Lung (tissue), 12 donors: ENCODE measurements around the gene LZIC. TPM values are rescaled to one million over a fixed set of nuclear protein-coding genes. Genes with fewer than 3 reads are reported as not detected.

Experiments used
- ATAC-seq: fragments of 200-7000 bp; cut with Tn5 transposase; one replicate; pipeline ENCODE4 v1.9.1; 2020; ENCODE audit warnings: moderate number of reproducible peaks; ENCODE audit not compliant: insufficient read depth, low FRiP score
- DNase-seq, 3 donors: peaks; one replicate each; pipeline ENCODE4 v3.0.0-alpha.2; 2013 to 2017
- H3K27ac ChIP-seq, 2 donors: one replicate each; pipeline ENCODE4 v1.5.1; 2013; ENCODE audit warnings: mild to moderate bottlenecking in 2 of 2, moderate library complexity in 2 of 2, control low read depth in 1 of 2, inconsistent platforms in 1 of 2, low read depth in 1 of 2, low read length in 1 of 2
- H3K27me3 ChIP-seq, 3 donors: one replicate each; pipeline ENCODE4 v1.5.1; 2013; ENCODE audit warnings: low read length in 2 of 3; ENCODE audit not compliant: control insufficient read depth in 3 of 3, insufficient read depth in 3 of 3
- H3K36me3 ChIP-seq, 4 donors: one replicate each; pipeline ENCODE4 v1.5.1; 2013; ENCODE audit warnings: low read length in 4 of 4, mild to moderate bottlenecking in 1 of 4, moderate library complexity in 1 of 4; ENCODE audit not compliant: control insufficient read depth in 4 of 4, insufficient read depth in 4 of 4
- H3K4me1 ChIP-seq, 5 donors: one replicate each; pipeline ENCODE4 v1.5.1; 2013; ENCODE audit warnings: low read length in 5 of 5, mild to moderate bottlenecking in 2 of 5, moderate library complexity in 1 of 5; ENCODE audit not compliant: control insufficient read depth in 5 of 5, insufficient read depth in 5 of 5
- H3K4me3 ChIP-seq: one replicate; pipeline ENCODE4 v1.5.1; 2013; ENCODE audit warnings: mild to moderate bottlenecking, control low read depth, moderate library complexity
- H3K9ac ChIP-seq, 2 donors: one replicate each; pipeline ENCODE4 v1.5.1; 2013; ENCODE audit warnings: low read length in 2 of 2, control low read depth in 1 of 2; ENCODE audit not compliant: insufficient read depth in 1 of 2
- H3K9me3 ChIP-seq, 4 donors: one replicate each; pipeline ENCODE4 v1.5.1; 2013; ENCODE audit warnings: low read length in 3 of 4, mild to moderate bottlenecking in 1 of 4, moderate library complexity in 1 of 4; ENCODE audit not compliant: control insufficient read depth in 4 of 4, insufficient read depth in 3 of 4
- CTCF ChIP-seq: IDR thresholded peaks from 2 replicates; pipeline ENCODE4 v1.5.1; 2012; ENCODE audit warnings: mild to moderate bottlenecking; ENCODE audit errors: control extremely low read depth, extremely low read depth
- WGBS, 2 donors: extraction: QIAGEN DNeasy Blood & Tissue Kit; methylation state at CpG; one replicate each; pipeline ENCODE4 v1.1.7; 2013; 5-methylcytosine and 5-hydroxymethylcytosine counted together
- polyA plus RNA-seq, 2 donors: library from polyadenylated mRNA; stranded (reverse); fragments of 200-250 nt; gene quantifications; one replicate each; pipeline ENCODE4 v1.2.1, GENCODE V29; 2013
- total RNA-seq, 2 donors: library from RNA; depleted of rRNA in 1 of 2; stranded (reverse); fragments of >200 nt in 1 of 2; gene quantifications; one replicate each; pipeline ENCODE4 v1.2.1, GENCODE V29; 2014 to 2021
- donor health status: control.
- donor health status: control.
- donor health status: Bipolar disorder and iron deficiency.
- donor health status: healthy.
- donor health status: DM: yes; HTN: yes; CAD: no.

LZIC gene
- total and polyA plus RNA-seq, 4 donors: 10.8 to 54.6 (median 20.2) TPM

GRCh38 chr1:9904596-9904995, 38.6 kb downstream of the LZIC start:
- Histone ChIP-seq H3K9ac (no peak overlapping the region), H3K9me3 (no peaks in the 10 kb centered on the region), H3K27me3 (no peaks in the 10 kb centered on the region), H3K36me3 (no peaks in the 10 kb centered on the region), H3K27ac (peak overlapping the region; percentile 32 to 35), H3K4me3 (no peak overlapping the region), H3K4me1 (peaks cover 13 to 29% (median 24%) of the 10 kb centered on the region in 5 donors)
- no peak for ATAC-seq
- DNase-seq: no peak
- TF ChIP-seq CTCF: no peak
- WGBS, 2 donors: 62 to 72% methylated on average over 3 of the region's 3 CpGs

DNA sequence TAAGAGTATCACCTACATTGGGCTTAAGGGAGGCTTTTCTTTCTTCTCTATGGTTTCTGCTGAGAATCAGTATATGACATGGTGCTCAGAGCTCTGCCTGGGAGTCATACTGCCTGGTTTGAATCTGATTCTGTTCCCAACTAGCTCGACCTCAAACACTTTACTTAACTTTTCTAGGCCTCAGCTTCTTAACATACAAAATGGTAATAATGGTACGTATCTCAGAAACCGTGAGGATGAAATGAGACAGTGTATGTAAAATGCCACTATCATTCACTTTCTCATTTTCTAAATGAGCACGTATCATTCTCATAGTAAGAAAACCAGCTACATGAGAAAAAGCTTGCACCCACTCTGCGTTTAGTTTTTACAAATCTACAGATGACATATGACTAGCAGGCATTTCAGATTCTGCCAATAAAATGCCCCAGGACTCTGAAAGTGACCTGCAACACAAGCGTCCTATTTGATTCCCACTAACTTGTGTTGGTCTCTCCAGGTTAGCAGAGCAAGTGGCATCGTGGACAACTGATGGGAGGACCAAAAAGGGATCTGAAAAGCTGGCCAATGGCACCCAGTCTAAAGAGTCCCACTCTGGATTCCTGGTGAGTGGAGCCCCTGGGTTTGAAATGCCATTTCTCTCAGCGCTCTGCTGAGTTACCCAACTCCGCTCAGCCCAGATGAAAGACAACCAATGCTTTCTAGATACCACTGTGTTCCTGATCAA, 39.2 kb downstream of the LZIC start:
- Histone ChIP-seq H3K36me3 (no peaks in the 10 kb centered on the region), H3K9ac (no peak overlapping the region), H3K27me3 (no peaks in the 10 kb centered on the region), H3K27ac (peak overlapping the region in 1 of 2 donors; percentile 68), H3K9me3 (no peaks in the 10 kb centered on the region), H3K4me1 (peaks cover 10 to 25% (median 21%) of the 10 kb centered on the region in 5 donors), H3K4me3 (no peak overlapping the region)
- DNase-seq (no peak), ATAC-seq (no peak)
- WGBS, 2 donors: 89 to 93% methylated on average over 9 of the region's 9 CpGs
- no peak for TF ChIP-seq CTCF

DNA sequence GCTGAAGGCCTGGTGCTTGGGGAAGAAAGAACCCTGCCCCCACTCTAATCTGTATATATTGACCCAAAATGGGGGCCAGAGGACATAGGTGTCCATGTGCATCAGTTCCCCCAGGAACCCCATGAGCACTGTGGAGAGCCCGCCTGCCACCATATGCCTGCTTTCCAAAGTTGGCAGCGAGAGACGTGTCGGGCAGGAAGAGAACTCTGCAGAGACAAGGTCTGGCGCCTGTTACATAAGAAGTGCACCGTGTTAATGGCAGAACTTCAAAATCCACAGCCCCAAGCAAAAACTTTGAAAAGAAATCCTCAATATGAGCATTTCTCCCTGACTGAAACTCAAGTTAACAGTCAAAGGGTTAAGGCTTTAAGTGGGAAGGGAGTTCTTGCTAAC, 41.1 kb downstream of the LZIC start:
- no peaks in the 10 kb centered on the region for H3K27me3 ChIP-seq
- H3K4me3 ChIP-seq: no peak overlapping the region
- no peaks in the 10 kb centered on the region for H3K36me3 ChIP-seq
- ATAC-seq: no peak
- no peak for TF ChIP-seq CTCF
- H3K9ac ChIP-seq: no peak overlapping the region
- peak overlapping the region; percentile 68 to 92 for H3K27ac ChIP-seq
- peaks cover 9 to 25% (median 16%) of the 10 kb centered on the region in 5 donors for H3K4me1 ChIP-seq
- DNase-seq: no peak
- H3K9me3 ChIP-seq: no peaks in the 10 kb centered on the region
- 35 to 53% methylated on average over 6 of the region's 6 CpGs for WGBS, 2 donors
